Right lung (tissue), 5 donors: ENCODE data around the gene NR3C2. TPM values are rescaled to one million over a fixed set of nuclear protein-coding genes. Genes with fewer than 3 reads are reported as not detected.
A peak's percentile ranks its signal among the peaks of the same experiment; 100 is the strongest.

Experiments used
- DNase-seq, 2 donors: peaks; one replicate each; pipeline ENCODE4 v3.0.0-alpha.2; 2013
- polyA plus RNA-seq, 5 donors: library from polyadenylated mRNA; unstranded; fragments of 120-200 nt; gene quantifications; one replicate each; pipeline versions ENCODE4 v1.2.1 to v1.2.3, GENCODE V29; 2013; ENCODE audit warnings: inconsistent platforms in 1 of 5, low replicate concordance in 1 of 5; ENCODE audit not compliant: insufficient read length in 5 of 5, insufficient read depth in 1 of 5

NR3C2 gene
- polyA plus RNA-seq, 5 donors: 10.7 to 21.4 (median 18.0) TPM

DNA sequence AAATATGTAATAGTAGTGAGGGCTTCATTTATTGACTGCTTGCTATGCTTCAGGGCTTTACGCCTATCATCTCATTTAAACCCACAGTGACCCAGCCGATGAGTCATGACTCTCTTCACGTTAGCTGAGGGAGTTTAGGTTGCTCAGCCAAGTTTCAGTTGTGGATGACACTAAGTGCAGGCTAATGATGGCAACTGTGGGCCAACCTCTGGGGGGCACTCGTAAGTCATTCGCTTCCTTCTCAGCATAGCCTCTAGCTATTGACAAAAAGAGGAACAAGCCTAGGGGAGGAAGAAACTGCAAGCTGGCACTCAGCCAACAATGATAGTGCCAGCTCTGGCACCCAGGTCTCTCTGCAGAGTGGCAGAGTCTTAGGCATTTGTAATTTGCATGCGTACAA, 385.3 kb downstream of the NR3C2 start:
- no peak for DNase-seq

DNA sequence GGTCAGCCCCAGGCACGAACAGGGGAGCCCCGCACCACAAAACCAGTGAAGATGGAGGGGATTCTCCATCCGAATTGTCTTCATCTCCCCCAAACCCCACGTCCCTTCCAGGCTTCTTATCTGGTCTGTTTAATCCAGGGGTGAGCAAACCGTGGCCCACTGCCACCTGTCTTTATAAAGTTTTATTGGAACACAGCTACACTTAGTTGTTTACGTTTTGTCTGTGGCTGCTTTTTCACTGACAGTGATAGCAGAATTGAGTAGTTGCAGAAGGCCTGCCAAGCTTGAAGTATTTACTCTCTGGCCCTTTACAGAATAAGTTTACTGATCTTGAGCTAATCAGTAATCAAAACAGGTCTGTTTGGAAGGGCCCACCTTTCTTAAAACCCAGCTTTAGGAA, 386.4 kb downstream of the NR3C2 start:
- DNase-seq: no peak

DNA sequence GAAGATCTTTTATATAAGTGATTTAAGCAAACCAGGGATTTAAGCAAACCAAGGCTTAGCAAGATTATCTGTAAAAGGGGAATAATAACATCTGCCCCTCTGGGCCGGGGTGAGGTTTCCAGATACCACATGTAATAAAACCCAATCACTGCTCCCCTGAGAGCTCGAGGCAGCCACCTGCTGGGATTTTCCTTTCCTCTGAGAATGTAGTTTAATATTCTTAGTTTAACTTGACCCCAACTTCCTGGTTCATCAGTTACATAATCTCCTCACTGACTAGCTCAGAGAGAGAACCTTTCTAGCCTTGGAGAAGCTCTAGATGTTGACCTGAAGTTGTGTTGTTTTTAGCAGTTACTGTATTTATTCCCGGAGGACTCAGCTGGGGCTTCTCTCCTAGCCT, 387.9 kb downstream of the NR3C2 start:
- no peak for DNase-seq

DNA sequence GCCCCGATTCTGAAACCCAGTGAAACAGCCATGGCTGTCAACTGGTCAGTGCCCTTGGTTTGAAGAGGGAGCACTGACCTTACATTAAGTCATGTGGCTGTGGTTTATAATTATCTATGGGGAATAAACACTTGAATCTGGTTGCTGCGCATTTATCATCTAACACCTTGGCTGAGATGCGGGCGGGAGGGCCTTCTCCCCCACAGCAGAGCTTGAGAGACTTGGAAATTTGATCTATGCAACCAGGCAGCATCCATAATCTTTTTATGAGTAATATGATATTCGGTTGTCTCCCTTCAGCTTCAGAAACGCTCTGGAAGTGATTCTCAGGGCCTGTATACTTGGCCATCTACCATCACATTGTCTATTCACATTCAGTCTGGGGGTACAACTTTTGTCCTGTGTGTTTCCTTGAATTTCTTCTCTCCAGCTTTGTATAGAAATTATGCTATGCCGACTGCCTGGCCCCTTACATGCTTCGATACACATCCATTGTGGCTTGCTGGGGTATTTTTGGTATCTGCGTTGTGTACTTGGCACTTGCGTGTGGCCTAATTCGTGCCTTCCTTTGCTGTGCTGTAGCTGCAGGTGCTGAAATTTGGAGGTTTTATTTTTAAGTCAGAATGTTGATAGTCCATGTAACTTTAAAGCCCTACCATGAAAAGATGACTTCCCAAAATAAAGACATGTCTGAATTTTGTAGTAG, 388.8 kb downstream of the NR3C2 start:
- DNase-seq: no peak

DNA sequence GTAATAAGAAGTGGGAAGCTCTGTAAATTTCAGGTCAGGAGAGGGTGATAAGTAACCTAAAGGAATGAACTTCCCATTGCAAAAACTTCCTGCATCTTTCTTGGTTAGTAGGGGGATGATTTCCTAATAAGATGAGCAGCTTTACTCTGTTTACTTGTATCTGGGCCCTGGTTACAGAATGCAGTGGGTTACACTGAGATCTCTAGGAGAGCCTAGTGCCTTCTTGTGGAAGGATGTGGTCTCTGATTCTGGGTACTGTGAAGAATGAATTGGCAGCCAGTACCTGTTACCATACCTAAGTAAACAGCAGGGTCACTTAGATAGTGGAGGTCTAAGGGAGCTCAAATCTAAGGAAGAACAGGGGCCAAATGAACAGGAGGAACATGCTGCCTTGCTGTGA, 389.8 kb downstream of the NR3C2 start:
- DNase-seq: no peak

DNA sequence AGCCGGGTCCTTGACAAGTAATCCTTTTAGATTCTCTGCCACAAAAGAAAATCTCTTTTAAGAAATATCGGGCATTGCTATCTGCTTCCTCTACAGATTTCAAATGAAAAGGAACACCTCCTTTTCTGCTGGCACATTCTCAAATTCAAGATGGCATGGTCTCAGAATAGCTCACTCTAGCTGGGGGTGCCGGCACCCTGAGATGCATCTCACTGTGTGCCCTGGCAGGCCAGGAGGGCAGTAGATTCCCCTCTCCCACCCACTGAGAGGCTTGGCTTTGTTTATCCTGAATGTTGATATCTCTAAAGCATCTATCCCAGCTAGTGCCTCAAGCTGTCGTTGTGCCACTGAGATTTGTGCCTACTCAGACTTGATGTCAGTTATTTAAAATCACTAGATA, 390.8 kb downstream of the NR3C2 start:
- no peak for DNase-seq

DNA sequence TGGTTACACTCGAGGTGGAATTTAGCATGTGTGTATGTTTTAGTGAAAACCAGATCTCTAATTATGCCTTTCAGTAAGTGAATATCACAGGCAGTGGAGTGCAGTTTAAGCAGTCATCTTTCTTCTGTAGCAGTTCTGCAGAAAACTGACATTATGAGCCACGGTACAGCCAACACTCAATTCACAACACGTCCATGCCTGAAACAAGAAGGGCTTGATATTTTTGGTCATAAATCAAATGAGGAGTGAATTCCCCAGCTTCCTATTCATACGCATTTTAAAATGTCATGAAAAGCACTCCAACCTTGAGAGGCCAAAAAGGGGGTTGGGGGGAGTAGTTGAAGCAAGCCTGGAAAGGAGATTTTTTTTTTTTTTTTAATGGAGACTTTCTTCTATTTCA, 393.6 kb downstream of the NR3C2 start:
- no peak for DNase-seq

DNA sequence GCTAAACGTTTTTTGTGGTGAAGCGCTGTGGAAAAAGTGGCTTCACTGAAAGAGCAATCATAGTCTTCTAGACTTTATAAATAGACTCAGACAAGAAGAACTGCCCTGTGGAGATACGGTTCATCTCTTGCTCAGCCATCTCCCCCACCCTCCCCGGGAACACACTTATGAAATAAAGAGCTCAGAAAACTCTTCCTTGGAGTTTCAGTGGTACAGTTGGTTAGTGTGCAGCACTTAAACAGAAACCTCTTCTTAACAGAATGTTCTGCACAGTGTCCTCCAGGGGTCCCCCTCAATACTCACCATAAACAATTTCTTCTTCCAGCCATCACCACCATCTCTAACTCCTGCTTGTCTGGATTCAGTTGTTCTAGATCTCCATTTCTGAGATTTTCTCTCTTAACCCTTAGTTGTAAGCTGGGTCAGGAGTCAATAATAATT, 397.3 kb downstream of the NR3C2 start:
- no peak for DNase-seq

DNA sequence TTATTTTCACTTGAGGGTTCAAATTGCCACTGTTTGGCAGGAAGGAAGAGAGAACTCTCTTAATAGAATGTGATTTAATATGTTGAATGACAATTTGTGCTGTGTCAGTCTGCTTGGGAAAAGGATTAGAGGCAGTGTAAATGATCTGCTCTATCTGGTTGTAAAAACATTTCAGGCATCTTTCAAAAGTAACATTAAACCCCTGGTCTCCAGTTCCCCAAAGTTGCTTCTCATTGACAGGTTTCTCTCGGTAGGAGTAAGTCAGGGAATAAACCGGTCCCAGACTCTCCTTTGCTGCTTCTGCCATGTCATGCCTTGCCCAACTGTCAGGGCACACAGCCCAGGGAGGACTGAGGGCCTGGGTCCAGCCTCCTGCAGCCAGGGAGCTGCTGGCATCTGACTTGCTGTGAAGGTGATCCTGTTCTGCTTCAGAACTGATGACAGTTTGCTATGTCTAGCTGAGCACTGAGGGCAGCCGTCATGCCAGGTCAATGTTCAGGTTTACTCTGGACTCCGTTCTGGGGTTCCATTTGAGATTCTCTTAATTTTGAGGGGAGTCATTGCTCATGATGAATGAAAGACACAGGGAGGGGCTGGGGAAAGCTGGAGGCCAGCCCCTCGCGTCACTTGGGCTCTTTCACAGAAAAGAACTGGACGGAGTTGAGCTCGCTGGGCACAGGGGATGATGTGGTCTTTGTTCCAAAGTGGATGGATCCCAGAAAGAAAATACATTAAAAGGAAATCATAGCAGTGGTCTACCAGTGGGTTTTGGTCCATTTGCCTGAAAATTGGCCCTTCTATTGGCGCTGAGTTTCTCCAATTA, 397.9 kb downstream of the NR3C2 start:
- DNase-seq: no peak

DNA sequence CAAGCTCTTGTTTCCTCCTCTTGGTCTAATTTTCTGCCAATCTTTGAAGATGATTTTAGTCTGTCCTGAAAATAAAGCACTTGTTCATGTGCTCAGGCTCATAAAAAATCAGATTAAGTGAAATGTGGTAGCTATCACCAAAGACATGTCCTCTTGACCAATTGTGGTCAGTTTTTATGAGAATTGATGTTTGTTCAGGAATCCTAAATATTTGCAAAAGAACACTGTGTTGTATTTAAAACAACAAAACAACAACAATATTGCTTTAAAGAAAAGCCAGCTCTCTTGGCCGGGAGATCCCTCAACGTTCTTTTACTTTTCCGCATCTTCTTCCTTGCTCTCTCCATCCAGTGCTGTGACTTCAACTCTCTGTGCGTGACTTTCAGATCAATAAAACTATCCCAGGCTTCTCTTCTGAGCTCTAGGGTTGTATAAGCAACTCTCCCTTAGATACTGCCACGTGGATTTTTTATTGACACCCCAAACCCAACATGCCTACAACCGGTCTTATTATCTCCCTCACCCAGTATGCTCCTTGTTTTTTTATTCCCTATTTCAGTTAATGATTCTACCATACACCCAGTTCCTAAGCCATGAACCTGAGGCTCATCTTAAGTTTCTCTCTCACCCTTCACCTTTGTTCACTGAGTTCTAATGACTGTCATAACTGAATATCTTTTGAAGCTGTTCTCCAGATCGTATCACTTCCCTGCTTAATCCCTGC, 400.4 kb downstream of the NR3C2 start:
- no peak for DNase-seq

DNA sequence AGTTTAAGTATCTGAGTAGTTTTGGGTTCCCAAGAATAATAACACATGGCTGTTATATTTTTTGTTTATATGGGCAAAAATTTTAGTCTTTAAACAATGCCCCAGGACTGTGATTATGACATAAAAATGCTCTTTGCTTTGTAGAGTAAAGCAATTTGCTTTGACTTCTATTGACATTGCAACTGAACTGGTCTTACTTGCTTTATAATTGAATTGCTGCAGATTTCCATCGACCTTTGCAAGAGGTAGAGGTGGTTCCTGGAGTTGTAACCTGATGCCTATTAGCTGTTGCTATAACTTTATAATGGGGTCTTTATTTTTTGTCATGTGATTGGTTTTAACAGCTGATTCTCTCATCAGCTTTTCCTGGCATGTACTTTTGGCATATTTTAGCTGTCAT, 407.4 kb downstream of the NR3C2 start:
- DNase-seq: peak in 1 of 2 donors; percentile 19

DNA sequence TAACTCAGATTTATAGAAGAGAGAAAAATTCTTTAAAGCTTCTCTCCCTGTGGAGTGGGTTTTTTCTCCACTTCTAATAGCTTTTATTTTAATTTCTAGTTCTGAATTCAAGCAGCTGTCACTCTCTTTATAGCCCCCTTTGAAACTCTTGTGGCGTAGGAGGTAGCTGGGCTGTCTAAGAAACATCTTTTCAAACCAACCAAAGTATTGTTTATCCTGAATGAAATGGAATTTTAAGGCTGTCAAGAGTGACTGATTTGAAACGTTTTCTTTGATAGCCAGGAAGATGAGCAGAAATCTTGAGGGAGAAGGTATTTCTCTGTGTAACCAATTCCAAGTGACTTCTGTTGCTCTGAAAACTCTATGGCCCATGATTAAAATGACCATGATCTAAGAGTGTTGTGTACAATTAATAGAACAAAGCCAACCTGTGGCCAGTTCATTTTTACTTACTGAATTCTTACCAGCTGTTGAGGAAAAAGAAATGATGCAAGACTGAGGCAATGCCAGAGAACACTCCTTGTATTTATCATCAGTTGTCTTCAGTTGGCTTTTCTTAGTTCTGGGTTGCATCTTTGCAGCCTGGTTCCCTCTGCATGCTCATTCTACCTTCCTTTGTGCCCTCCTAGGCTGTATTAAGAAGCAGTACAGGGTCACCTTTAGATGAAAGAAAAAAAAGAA, 411.9 kb downstream of the NR3C2 start:
- DNase-seq: no peak

DNA sequence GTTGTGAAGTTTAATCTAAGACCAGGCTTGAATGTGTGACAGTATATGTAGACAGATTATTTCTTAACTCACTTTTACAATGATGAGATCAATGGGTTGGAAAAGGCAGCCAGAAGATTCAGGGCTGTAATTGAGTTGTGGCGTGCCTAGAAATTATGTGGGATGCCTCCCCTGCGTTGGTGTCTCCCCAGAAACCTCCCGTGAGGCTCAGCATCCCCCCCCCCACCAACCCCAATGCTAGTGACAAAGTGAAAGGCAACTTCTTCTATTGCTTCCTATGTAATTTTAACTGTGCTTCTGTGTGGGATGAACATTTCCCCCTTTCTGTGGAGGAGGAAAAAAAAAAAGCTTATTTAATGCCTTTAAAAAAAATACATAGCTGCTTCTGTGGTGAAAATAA, 412.4 kb downstream of the NR3C2 start:
- DNase-seq: no peak
